ENCODE measurements around the gene PDIA5.

GRCh38 chr3:123038751-123039150 lies 28.1 kb upstream of the PDIA5 start:
- TF ChIP-seq, protein P1, sequence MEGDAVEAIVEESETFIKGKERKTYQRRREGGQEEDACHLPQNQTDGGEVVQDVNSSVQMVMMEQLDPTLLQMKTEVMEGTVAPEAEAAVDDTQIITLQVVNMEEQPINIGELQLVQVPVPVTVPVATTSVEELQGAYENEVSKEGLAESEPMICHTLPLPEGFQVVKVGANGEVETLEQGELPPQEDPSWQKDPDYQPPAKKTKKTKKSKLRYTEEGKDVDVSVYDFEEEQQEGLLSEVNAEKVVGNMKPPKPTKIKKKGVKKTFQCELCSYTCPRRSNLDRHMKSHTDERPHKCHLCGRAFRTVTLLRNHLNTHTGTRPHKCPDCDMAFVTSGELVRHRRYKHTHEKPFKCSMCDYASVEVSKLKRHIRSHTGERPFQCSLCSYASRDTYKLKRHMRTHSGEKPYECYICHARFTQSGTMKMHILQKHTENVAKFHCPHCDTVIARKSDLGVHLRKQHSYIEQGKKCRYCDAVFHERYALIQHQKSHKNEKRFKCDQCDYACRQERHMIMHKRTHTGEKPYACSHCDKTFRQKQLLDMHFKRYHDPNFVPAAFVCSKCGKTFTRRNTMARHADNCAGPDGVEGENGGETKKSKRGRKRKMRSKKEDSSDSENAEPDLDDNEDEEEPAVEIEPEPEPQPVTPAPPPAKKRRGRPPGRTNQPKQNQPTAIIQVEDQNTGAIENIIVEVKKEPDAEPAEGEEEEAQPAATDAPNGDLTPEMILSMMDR (optimal IDR thresholded peaks at IDR 0.05 in 1 of 3, IDR thresholded peaks at IDR 0.05 in 1 of 3, conservative IDR thresholded peaks at IDR 0.05 in 1 of 3; ENCODE audit: extremely low read depth in 1 of 3, insufficient read depth in 2 of 3, low read length in 3 of 3), result no peak
- TF ChIP-seq EZH2 (IDR thresholded peaks at IDR 0.05; ENCODE audit: low read length), result no peak

Data from keratinocyte (primary cell).